Measurements from ENCODE around the gene MYH8. TPM values are rescaled to one million over a fixed set of nuclear protein-coding genes. Genes with fewer than 3 reads are reported as not detected.

The MYH8 gene
- total and polyA plus RNA-seq, 2 of the 4 experiments (the other 2 are of a cell fraction) = not detected

GRCh38 chr17:10460062-10460461, 38.3 kb upstream of the MYH8 start:
- Histone ChIP-seq H2AK9ac (replicated peaks; ENCODE audit: low read depth, low read length, poor library complexity) (no peak overlapping the region), H3K27me3 (ENCODE audit: control insufficient read depth, insufficient read depth, low read length) (no peaks in the 10 kb centered on the region), H2BK120ac (ENCODE audit: low read depth, low read length) (no peak overlapping the region), H2AFZ (replicated peaks; ENCODE audit: low read length, poor library complexity) (no peak overlapping the region), H3K79me1 (ENCODE audit: low read depth in 1 of 2, low read length in 2 of 2) (no peaks in the 10 kb centered on the region), H3K18ac (ENCODE audit: low read depth, low read length) (no peak overlapping the region), H3K36me3 (ENCODE audit: control insufficient read depth, insufficient read depth, low read length) (no peaks in the 10 kb centered on the region), H2BK20ac (ENCODE audit: low read depth, low read length) (no peak overlapping the region), H3K4me1 (ENCODE audit: control insufficient read depth, insufficient read depth, low read length) (no peaks in the 10 kb centered on the region), H3K9me3 (ENCODE audit: control insufficient read depth, insufficient read depth, low read length) (no peaks in the 10 kb centered on the region), H3K56ac (ENCODE audit: extremely low read depth, insufficient read depth, low read length) (no peak overlapping the region), H3K14ac (replicated peaks; ENCODE audit: low read depth, low read length) (no peak overlapping the region), H4K5ac (ENCODE audit: low read depth, low read length) (no peak overlapping the region), H3K27ac (ENCODE audit: insufficient read depth, low read length) (no peak overlapping the region), H3K9ac (ENCODE audit: low read depth, low read length) (no peak overlapping the region), H4K20me1 (ENCODE audit: insufficient read depth, low read length) (no peaks in the 10 kb centered on the region), H3K4ac (ENCODE audit: low read depth, low read length) (no peak overlapping the region), H3K9me1 (ENCODE audit: insufficient read depth, low read length) (no peaks in the 10 kb centered on the region), H2BK5ac (ENCODE audit: low read depth, low read length, poor library complexity, severe bottlenecking) (no peak overlapping the region), H2BK15ac (ENCODE audit: low read depth, low read length) (no peak overlapping the region), H4K8ac (ENCODE audit: low read depth in 2 of 2, low read length in 2 of 2) (no peak overlapping the region), H3K23ac (ENCODE audit: low read depth, low read length) (no peak overlapping the region), H3K4me3 (ENCODE audit: insufficient read depth, low read depth, low read length) (no peak overlapping the region), H3K4me2 (ENCODE audit: low read depth, low read length) (no peak overlapping the region), H4K91ac (ENCODE audit: insufficient read depth, low read depth, low read length) (no peak overlapping the region), H2AK5ac (ENCODE audit: low read depth, low read length) (no peak overlapping the region)
- in situ Hi-C loops (cut with MboI; ENCODE audit: low sequenced_read_pairs) = no loop called here
- TF ChIP-seq SMC3 (IDR thresholded peaks at IDR 0.05; ENCODE audit: low read depth, low read length) (no peak), USF2 (IDR thresholded peaks at IDR 0.05; ENCODE audit: low read depth, low read length) (no peak), FOS (IDR thresholded peaks at IDR 0.05; ENCODE audit: low read depth, low read length) (no peak), CTCF (conservative IDR thresholded peaks at IDR 0.05; ENCODE audit: low read depth, low read length) (no peak), RCOR1 (IDR thresholded peaks at IDR 0.05; ENCODE audit: insufficient replicate concordance, low read length) (no peak), MAFK (IDR thresholded peaks at IDR 0.05; ENCODE audit: low read depth, low read length) (no peak), NFE2L2 (IDR thresholded peaks at IDR 0.05; ENCODE audit: low read depth, low read length) (no peak), CEBPB (IDR thresholded peaks at IDR 0.05; ENCODE audit: low read depth, low read length) (no peak), RAD21 (IDR thresholded peaks at IDR 0.05; ENCODE audit: low read length) (no peak), RFX5 (IDR thresholded peaks at IDR 0.05; ENCODE audit: low read depth, low read length) (no peak), MAZ (IDR thresholded peaks at IDR 0.05; ENCODE audit: borderline replicate concordance, low read depth, low read length) (no peak), ELK1 (IDR thresholded peaks at IDR 0.05; ENCODE audit: borderline replicate concordance, low read depth, low read length) (no peak), MXI1 (IDR thresholded peaks at IDR 0.05; ENCODE audit: borderline replicate concordance, low read depth, low read length) (no peak)
- no peak for DNase-seq
- dilution Hi-C loops (cut with HindIII; ENCODE audit: low sequenced_read_pairs, unreplicated experiment) = no loop called here
- intact Hi-C loops (cut with micrococcal nuclease) = no loop called here
- ChIA-PET POLR2A (ENCODE audit: unreplicated experiment) (no interaction called here), CTCF (no interaction called here)
- WGBS, 2 experiments (ENCODE audit: extremely low coverage in 2 of 2, insufficient read length in 1 of 2) = no CpG with 5 or more reads among the region's 4 CpGs
- no TSS peak for BruUV-seq (replicated peaks)
- no peak for ATAC-seq (ENCODE audit: low read depth)
